HPDE6-E6E7 (cell line): ENCODE measurements around the gene HOXB3.

ENCODE experiments used
- DNase-seq: peaks from one replicate; pipeline ENCODE4 v3.0.0; 2011; ENCODE audit warnings: missing footprints; ENCODE audit errors: extremely low spot score

HOXB3 gene

DNA sequence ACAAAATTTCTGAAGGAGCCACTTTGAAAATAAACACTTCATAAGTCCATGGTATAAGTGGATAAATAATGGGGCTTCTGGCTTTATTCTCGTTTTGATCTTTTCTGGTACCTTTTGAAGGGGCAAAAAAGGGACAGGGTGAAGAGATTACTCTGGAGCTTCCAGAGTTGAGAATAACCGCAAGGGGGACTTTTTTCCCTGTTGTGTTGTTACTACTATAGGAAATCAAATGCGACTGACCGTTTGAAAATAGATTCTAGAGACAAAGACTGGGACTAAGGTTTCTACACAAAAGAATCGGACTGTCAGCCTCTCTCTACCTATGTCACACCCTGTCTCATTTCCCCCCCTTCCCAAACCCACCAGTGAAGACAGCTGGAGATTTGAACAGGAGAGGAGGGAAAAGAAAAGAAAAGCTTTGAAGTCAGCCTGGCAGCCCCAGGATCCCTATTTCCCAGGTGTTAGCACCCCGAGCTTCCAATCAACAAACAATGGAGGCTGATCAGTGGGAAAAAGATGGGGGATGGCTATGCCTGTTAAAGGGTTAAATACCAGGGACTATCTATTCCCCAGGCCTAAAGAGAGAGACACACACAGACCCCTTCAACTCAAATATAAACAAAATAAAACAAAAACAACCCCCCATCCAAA lies 20.2 kb downstream of the HOXB3 start:
- DNase-seq, result no peak

DNA sequence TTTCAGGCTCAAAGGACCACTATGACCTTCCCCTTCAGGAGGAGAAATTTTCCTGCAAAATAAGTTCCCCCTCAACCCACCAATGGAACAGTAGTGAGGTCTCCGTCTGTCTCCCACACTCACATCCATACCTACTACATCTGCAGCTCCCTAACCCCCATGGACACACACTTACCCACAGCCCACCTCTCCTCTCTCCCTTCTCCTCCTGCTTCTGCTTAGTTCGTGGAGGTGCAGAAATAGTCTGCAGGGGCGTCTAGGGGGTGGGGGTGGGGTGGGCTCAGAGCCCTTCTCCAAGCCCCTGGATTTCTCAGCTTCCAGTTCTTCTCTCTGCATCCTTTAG lies 20.8 kb downstream of the HOXB3 start:
- no peak for DNase-seq

DNA sequence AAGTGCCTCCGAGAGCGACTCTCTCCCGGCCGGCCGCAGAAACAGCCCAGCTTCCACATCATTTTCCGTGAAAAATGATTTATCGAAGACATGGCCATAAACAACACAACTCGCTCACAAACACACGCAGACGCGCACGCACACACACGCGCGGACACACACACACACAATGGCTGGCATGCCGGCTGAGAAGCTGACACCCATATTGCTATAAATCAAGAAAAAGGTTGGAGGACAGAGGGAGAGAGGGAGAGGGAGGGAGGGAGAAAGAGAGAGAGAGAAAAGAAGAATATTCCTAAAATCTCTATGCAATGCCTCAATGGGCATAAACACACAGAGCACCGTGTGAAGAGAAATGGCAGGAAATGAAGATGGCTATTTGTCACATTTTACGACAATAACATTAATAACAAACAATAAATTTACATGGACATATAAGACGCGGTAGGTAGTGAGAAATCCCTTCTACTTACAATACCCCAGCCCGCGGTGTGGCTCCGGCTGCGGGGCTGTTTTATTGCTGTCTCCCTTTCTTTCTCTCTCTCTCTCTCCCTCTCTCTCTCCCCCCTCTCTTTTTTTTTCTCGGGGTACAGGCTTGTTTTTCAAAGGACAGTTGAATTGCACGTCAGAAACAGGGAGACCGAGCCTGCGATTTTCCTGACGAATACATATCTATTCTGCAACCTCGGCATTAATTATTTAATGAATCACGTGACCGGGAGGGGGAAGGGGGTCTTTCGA lies 21.4 kb downstream of the HOXB3 start:
- DNase-seq, result no peak

DNA sequence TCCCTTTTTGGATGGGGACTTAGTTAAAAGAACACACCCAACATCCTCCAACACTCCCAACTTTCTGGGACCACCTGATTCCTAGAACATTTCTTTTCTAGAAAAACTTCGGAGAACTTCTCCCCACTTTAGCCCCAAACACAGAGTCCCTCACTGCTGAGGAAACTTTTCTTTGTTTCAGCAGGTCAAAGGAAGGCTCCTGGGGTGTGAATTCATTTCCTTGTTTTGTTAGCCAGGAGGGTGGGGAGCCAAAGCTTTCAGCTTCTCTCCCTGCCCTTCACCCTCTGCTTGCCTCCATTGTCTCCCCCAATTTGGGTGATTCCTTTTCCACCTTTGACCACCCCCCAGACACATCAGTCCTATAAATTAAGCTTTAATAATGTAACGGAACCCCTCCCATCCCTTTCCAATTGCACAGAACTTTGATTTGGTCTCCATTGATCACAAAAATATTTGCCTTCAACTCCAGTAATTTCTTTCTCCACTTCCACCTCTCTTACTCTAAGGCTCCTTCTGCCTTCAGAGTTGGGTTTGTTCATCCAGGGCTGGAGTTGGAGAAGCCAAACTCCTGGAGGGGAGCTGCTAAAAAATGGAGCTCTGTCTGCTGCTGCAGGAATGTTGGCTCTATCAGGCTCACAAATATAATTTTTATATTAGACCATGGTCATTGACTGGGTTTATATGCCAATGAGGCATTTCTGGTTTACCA lies 22.2 kb downstream of the HOXB3 start:
- no peak for DNase-seq

- no peak for DNase-seq
Observed at GRCh38 chr17:48567209-48567608, 22.8 kb downstream of the HOXB3 start.

- no peak for DNase-seq
Observed at GRCh38 chr17:48566717-48567116, 23.3 kb downstream of the HOXB3 start.

DNA sequence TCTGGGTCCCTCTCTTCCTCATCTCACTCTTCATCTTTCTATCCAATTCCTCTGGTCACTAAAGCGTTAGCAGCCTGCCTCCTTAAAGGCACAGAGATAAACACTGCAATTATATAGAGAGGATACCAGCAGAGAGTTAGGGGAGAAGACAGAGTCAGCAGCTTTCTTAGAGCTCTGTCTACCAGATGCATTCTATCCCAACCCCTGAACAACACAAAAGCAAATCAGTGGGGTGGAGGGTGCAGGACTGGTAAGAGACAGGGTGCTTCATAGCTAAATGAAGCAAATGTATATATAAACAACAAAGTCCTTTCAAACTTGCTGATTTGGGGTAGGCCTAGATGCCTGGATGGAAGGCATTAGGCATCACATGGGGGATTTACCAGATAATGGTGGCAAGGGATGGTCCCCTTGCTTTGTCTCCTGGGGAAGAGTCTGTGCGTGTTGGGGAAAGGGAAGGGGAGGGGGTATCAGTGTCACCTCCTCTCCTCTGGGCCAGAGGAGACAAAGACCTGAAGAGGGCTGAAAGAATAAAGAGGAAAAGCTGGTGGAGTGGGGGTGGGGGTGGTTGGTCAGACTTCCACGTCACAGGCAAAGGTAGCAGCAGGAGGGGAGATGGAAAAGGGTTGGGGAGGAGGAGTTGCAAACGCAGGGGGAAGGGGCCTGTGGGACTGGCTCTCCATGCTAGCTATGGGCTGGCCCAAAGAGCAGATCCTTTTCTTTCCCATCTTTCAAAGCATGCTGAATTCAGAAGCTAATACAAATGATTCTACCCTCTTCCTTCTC lies 23.9 kb downstream of the HOXB3 start:
- DNase-seq, result no peak

DNA sequence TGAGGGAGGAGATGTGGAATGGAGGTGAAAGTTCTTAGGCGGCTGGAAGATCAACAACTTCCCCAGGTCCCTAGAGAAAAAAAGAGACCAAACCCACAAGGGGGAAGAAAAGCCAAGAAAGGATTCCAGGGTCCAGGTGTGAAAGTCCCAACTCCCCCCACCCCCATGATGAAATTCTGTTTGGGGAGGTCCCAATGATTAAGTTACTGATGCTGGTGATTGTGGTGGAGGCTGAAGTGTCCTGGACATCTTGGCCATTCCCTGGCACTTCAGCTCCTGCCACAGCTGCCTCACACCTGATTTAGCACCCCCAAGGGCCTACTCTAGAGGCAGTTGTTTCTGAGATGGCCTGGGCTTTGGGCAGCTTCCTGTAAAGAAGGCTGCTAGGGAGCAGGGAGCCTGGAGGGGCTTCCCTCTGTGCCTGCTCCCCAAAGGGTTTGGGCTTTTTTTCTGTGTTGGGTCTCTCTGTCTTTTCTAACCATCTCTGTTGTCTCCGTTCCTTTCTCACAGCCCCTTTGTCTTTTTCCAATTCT lies 25.0 kb downstream of the HOXB3 start:
- no peak for DNase-seq

GRCh38 chr17:48564188-48565021 lies 25.6 kb downstream of the HOXB3 start:
- DNase-seq, result peak; percentile 14

DNA sequence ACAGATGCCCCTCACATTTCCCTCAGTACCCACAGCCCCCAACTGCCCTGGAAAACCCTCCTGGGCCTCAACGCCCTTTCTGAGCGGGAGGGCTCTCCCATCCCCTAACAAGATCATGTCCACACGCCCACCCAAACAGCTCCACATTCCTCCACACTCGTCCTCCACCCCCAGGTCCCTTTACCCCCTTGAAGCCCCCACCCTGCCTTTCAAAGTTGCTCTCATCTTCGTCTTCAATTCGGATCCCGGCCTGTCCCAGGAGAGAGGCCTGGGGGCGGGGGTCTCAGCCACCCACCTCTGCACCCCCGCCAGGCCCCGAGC lies 26.2 kb downstream of the HOXB3 start:
- no peak for DNase-seq

GRCh38 chr17:48563385-48563838 lies 26.6 kb downstream of the HOXB3 start:
- no peak for DNase-seq

DNA sequence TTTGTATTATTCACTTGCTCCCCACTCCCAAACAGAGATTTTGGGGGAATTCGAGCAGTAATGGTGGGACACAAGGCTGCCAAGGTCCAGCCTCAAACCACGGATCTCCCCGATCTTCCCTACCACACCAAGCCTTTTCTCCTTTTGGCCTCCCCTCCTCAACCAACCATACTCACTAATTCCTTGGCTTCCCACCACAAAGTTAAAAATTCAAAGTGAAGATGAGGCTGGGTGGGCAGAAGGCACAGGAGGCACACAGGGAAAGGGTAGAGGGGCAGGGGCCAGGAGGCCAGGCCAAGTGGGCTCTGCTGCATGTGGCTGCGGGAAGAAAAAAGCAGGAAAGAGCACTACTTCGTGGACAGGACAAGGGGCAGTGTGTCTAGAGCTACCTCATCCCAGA lies 27.1 kb downstream of the HOXB3 start:
- DNase-seq, result no peak

GRCh38 chr17:48561884-48562810 lies 27.9 kb downstream of the HOXB3 start:
- DNase-seq, result no peak

DNA sequence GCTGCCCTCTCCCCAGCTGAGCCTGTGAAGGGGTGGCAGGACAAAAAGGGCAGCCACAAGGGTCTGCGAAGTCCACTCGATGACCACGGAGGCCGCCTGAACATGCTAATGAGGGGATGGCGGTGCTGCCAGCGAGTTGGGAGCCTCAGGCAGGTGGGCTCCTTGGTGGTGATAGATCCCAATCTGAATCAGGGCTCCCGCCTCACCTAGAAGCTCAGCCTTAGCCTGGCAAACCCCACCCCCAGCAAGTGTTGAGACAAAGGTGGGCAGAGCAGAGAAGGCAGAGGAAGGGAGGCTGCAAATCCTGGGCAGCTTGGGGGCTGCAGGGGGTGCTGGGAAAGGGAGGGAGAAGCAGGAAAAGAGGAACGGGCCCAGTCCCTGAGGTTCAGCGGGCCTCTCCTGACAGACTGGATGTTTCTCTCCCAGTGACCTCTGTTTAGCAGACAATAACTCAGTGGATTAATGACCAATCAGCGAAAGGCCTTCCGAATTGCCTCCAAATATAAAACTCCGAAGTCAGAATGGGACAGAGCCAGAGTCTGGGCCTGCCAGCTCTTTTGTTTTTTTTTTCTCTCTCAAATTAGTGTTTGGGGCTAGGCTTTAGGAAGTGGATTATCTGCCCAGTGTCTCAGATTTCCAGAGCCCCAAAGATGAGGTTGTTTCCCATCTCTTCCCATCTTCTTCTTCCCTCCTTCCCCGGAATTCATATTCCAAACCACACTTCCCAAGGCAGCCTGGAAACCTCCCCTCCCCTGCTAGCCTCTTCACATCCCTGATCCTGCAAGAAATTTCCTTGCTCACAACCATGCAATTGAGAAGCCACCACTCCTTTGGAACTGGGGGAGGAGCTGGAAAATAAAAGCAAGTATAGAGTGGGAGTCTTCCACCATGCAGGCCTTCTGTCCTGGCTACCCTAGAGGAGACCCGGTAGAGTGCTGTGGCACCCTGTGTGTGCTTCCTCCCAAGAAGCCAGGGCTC lies 29.9 kb downstream of the HOXB3 start:
- no peak for DNase-seq

DNA sequence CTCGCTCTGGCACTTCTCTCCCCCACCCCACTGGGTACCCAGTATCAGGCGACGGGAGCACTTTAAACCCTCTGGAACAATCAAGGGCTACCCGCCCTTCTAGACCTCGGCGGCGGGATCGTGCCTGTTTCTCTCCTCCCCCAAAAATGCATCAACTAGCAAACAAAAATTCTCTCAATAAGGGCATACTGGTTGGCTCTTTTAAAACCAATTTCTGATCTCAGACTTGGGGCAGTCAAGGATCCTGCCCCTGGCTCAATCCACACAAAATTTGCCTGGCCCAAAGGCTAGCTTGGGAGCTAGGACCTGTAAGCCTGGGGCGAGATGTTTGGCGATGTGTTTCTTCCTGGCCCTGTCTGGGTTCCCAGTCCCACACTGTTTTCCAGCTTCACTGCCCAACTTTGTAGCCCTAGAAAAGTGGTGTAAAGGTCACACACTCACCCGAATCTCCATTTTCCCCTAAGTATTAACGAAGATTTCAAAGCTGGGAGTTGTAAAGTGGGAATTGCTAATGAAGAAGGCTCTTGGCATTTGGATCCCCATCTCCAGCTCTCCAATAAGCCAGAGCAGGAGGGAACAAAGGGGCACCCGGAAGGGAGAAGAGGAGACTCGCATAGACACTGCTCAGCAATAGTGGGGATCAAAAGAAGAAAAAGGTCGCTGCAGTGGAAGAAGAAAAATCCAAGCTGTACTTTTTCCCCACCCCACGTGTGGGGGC lies 30.8 kb downstream of the HOXB3 start:
- no peak for DNase-seq

GRCh38 chr17:48558831-48559121 lies 31.3 kb downstream of the HOXB3 start:
- DNase-seq, result no peak

DNA sequence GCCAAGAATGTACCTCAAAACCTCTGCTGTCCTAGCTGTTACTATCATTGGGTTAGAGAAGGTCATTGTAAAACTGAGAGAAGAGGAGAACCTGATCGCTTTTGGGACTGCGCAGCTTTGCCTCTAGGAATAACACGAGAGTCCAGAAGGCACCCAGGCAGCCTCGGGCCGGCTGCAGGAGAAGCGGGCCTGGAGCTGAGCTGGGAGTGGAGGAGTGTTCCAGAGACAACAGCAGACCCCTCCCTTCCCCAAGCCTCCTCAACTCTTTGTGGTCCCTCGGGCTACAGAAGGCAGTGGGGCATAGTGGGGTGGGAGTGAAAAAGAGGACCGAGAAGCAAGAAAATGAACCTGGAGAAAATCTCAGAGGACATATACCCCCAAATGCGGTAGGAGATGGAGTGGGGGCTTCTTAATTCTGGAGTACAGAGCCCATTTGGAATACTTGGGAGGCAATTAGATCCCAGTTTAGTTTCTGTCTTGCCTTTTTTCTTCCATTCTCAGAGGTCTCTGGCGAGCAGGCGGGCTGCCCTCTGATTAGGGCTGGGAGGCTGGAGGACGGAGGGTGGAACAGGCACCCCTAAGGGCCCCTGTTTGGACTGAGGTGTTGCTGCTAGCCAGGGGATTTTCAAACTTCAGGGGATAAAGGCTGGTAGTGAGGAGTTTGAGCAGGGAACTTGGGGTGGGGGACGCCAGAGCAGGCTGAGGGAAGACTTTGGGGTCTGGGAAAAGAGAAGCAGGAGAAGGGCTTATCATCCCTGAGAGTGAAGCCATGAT lies 31.8 kb downstream of the HOXB3 start:
- DNase-seq, result no peak
